Measurements from ENCODE around the gene IL18RAP. TPM values are rescaled to one million over a fixed set of nuclear protein-coding genes. Genes with fewer than 3 reads are reported as not detected.
A peak's percentile ranks its signal among the peaks of the same experiment; 100 is the strongest.

Gene IL18RAP
- total RNA-seq, 1 donor from 2014 or later, result not detected

DNA sequence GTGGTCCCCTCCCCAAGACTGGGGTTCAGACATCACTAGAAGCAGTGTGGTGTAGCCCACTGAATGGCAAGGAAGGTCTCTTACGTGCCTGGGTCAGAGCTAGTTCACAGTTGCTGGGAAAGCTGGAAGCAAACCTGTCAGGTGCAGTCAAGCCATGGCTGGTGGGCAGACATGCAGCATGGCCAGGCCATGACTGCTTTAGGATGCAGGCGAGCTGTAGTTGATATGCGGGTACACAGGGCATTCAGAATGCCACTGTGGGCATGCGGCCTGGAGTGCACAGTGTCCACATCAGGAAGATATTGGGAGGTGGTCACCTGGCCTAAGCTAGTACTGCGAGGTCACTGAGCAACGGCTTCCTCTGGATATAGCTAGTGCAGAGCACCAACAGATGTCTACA lies 38.2 kb downstream of the IL18RAP start:
- Mint-ChIP-seq H3K27me3 (ENCODE audit: unreplicated experiment) (no peaks in the 10 kb centered on the region), H3K4me1 (ENCODE audit: unreplicated experiment) (no peaks in the 10 kb centered on the region), H3K9me3 (ENCODE audit: unreplicated experiment) (peaks cover 4% of the 10 kb centered on the region), H3K4me3 (ENCODE audit: unreplicated experiment) (no peak overlapping the region), H3K36me3 (ENCODE audit: low read depth, unreplicated experiment) (no peaks in the 10 kb centered on the region), H3K27ac (ENCODE audit: unreplicated experiment) (no peak overlapping the region)
- TF ChIP-seq, protein P1, sequence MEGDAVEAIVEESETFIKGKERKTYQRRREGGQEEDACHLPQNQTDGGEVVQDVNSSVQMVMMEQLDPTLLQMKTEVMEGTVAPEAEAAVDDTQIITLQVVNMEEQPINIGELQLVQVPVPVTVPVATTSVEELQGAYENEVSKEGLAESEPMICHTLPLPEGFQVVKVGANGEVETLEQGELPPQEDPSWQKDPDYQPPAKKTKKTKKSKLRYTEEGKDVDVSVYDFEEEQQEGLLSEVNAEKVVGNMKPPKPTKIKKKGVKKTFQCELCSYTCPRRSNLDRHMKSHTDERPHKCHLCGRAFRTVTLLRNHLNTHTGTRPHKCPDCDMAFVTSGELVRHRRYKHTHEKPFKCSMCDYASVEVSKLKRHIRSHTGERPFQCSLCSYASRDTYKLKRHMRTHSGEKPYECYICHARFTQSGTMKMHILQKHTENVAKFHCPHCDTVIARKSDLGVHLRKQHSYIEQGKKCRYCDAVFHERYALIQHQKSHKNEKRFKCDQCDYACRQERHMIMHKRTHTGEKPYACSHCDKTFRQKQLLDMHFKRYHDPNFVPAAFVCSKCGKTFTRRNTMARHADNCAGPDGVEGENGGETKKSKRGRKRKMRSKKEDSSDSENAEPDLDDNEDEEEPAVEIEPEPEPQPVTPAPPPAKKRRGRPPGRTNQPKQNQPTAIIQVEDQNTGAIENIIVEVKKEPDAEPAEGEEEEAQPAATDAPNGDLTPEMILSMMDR (IDR thresholded peaks at IDR 0.05; ENCODE audit: unreplicated experiment), result no peak
- DNase-seq (ENCODE audit: low spot score), result no peak

DNA sequence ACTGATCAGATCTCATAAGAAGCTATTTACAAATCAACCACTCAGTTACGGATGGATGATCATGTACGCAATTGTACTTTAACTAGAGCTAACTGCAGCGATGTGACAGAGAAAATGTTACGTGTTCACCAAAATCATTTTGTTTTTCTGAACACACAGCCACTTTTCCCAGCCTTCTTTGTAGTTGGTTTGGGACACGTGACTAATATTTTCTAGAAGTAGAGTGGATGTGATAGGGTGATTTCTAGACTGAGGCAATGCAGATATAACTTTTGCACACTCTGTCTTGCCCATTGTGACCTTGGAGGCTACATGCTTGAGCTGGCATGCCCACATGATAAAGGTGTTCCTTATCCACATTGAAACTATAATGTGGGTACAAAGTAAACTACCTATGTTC lies 40.2 kb downstream of the IL18RAP start:
- Mint-ChIP-seq H3K27me3 (ENCODE audit: unreplicated experiment) (no peaks in the 10 kb centered on the region), H3K27ac (ENCODE audit: unreplicated experiment) (no peak overlapping the region), H3K36me3 (ENCODE audit: low read depth, unreplicated experiment) (no peaks in the 10 kb centered on the region), H3K9me3 (ENCODE audit: unreplicated experiment) (peaks cover 4% of the 10 kb centered on the region), H3K4me1 (ENCODE audit: unreplicated experiment) (no peaks in the 10 kb centered on the region), H3K4me3 (ENCODE audit: unreplicated experiment) (no peak overlapping the region)
- TF ChIP-seq, protein P1 (IDR thresholded peaks at IDR 0.05; ENCODE audit: unreplicated experiment), result no peak
- DNase-seq (ENCODE audit: low spot score), result no peak

DNA sequence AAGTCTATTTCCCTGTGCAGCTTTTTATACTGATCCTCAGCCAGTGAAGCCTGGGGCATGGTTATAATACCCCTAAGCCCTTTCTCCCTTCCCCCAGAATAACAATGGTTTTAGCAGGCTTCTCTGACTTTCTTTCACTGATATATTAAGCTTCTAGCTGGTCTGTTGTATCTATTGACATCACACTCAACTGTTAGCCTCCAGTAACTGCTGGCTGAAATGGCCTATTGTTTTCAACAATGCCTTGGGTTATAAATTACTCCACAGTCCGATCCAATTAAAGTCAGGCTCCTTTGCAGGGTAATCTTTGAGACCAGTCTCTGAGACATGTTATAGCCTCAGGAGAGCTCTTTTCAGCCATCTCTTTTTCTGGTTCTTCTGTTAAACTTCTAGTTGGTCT lies 47.2 kb downstream of the IL18RAP start:
- Mint-ChIP-seq H3K27me3 (ENCODE audit: unreplicated experiment) (no peaks in the 10 kb centered on the region), H3K9me3 (ENCODE audit: unreplicated experiment) (no peaks in the 10 kb centered on the region), H3K4me1 (ENCODE audit: unreplicated experiment) (no peaks in the 10 kb centered on the region), H3K36me3 (ENCODE audit: low read depth, unreplicated experiment) (peaks cover 5% of the 10 kb centered on the region), H3K4me3 (ENCODE audit: unreplicated experiment) (no peak overlapping the region), H3K27ac (ENCODE audit: unreplicated experiment) (no peak overlapping the region)
- no peak for DNase-seq (ENCODE audit: low spot score)
- TF ChIP-seq, protein P1 (IDR thresholded peaks at IDR 0.05; ENCODE audit: unreplicated experiment), result no peak

DNA sequence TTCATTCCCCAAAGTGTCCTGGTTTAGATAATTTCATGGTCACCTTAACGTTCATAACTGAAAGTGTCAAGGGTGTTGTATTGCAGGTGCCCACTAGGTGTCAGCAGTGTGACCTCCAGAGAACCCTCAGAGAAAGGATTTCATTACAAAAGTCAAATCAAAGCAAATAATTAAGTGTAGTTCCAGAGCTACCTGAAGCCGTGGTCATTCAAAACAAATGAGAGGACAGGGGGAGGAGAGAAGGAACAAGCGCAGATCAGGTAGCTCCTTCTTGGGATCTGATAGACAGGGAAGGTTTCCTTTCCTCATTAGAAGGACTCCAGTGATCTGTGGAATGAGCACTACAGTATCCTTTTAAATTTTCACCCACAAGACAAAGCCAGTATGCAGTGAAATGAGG lies 50.1 kb downstream of the IL18RAP start, which contains the start of gene SLC9A4:
Gene SLC9A4, plus strand, starts transcription at position 207 of the 400 bp plus-strand sequence. CDS start 534 bp downstream, outside the sequence.
- H3K27me3 Mint-ChIP-seq (ENCODE audit: unreplicated experiment), result no peaks in the 10 kb centered on the region
- peak; percentile 49 for DNase-seq (ENCODE audit: low spot score)
- H3K4me3 Mint-ChIP-seq (ENCODE audit: unreplicated experiment), result no peak within 1 kb of the TSS
- no peaks in the 10 kb centered on the region for H3K9me3 Mint-ChIP-seq (ENCODE audit: unreplicated experiment)
- H3K4me1 Mint-ChIP-seq (ENCODE audit: unreplicated experiment), result no peaks in the 10 kb centered on the region
- H3K36me3 Mint-ChIP-seq (ENCODE audit: low read depth, unreplicated experiment), result peaks cover 5% of the 10 kb centered on the region
- TF ChIP-seq, protein P1 (IDR thresholded peaks at IDR 0.05; ENCODE audit: unreplicated experiment), result peak; percentile 83
- no peak within 1 kb of the TSS for H3K27ac Mint-ChIP-seq (ENCODE audit: unreplicated experiment)

DNA sequence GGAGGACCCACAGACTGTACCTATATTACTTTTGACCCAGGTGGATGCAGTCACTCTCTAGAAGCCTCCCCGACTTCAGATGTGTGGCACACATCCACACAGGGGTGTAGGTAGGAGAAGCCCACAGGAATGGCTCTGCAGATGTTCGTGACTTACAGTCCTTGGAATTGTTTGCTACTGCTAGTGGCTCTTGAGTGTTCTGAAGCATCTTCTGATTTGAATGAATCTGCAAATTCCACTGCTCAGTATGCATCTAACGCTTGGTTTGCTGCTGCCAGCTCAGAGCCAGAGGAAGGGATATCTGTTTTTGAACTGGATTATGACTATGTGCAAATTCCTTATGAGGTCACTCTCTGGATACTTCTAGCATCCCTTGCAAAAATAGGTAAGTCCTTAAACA lies 50.7 kb downstream of the IL18RAP start:
- H3K9me3 Mint-ChIP-seq (ENCODE audit: unreplicated experiment), result no peaks in the 10 kb centered on the region
- no peaks in the 10 kb centered on the region for H3K4me1 Mint-ChIP-seq (ENCODE audit: unreplicated experiment)
- no peak overlapping the region for H3K4me3 Mint-ChIP-seq (ENCODE audit: unreplicated experiment)
- TF ChIP-seq, protein P1 (IDR thresholded peaks at IDR 0.05; ENCODE audit: unreplicated experiment), result no peak
- no peak for DNase-seq (ENCODE audit: low spot score)
- H3K27ac Mint-ChIP-seq (ENCODE audit: unreplicated experiment), result no peak overlapping the region
- H3K36me3 Mint-ChIP-seq (ENCODE audit: low read depth, unreplicated experiment), result peaks cover 5% of the 10 kb centered on the region
- no peaks in the 10 kb centered on the region for H3K27me3 Mint-ChIP-seq (ENCODE audit: unreplicated experiment)
